HUES48 (cell line): Measurements from ENCODE around the gene PTPRD.

Source experiments
- H3K27ac ChIP-seq: one replicate; pipeline ENCODE4 v1.7.0; 2013; ENCODE audit warnings: low read depth, low read length, inconsistent platforms
- H3K27me3 ChIP-seq: 2 replicates; pipeline ENCODE4 v1.6.1; 2013; ENCODE audit warnings: mild to moderate bottlenecking, low read length; ENCODE audit not compliant: control insufficient read depth, insufficient read depth
- H3K36me3 ChIP-seq: 2 replicates; pipeline ENCODE4 v1.6.1; 2013; ENCODE audit warnings: low read length; ENCODE audit not compliant: control insufficient read depth, insufficient read depth
- H3K4me1 ChIP-seq: 2 replicates; pipeline ENCODE4 v1.6.1; 2013; ENCODE audit warnings: mild to moderate bottlenecking, low read length; ENCODE audit not compliant: control insufficient read depth, insufficient read depth
- H3K4me3 ChIP-seq: 2 replicates; pipeline ENCODE4 v1.5.1; 2013; ENCODE audit warnings: mild to moderate bottlenecking, low read depth, low read length
- H3K9ac ChIP-seq: 2 replicates; pipeline ENCODE4 v1.6.1; 2013; ENCODE audit warnings: mild to moderate bottlenecking, low read depth, low read length, moderate library complexity
- H3K9me3 ChIP-seq: 2 replicates; pipeline ENCODE4 v1.6.1; 2013; ENCODE audit warnings: low read length; ENCODE audit not compliant: control insufficient read depth, insufficient read depth

The PTPRD gene

DNA sequence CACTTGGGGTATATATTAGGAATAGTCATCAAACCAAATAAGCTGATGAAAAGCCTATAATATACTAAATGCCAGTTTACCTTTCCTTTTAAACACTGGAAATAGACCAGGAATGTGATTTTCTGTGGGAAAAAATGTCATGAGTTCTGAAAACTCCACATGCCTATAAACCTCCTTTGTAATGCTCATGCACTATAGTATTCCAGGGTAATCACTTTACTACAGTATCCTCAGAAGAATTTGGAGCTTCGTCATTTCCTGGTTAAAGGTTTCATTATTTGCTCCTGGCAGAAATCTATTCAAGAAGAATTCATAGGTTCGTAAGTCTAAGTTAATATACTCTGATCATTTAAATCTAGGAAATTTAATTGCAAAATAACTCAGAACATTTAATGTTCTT is 1736.5 kb downstream of the PTPRD start:
- Histone ChIP-seq H3K4me1 (peaks cover 15% of the 10 kb centered on the region), H3K27me3 (no peaks in the 10 kb centered on the region), H3K27ac (peak overlapping the region; percentile 26), H3K9me3 (no peaks in the 10 kb centered on the region), H3K9ac (no peak overlapping the region), H3K4me3 (no peak overlapping the region), H3K36me3 (no peaks in the 10 kb centered on the region)

DNA sequence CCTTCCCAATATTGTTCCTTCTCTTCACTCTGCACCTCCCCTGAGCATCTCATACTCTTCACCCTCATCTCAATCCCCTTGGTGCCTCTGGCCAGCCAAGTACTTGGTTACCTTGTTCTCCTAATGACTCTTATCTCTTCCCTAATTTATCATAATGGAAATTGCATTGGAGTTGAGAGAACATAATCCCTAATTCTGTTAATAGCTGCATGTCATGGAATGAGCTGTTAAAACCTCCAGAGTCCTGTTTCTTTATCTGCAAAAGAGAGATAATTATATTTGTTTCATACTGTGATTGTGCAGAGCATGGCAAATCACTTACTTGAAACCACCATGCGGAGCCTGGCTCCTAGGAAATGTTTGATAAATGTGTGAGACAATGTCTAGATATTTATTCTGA is 1738.3 kb downstream of the PTPRD start:
- Histone ChIP-seq H3K27me3 (no peaks in the 10 kb centered on the region), H3K9me3 (no peaks in the 10 kb centered on the region), H3K27ac (no peak overlapping the region), H3K36me3 (no peaks in the 10 kb centered on the region), H3K9ac (no peak overlapping the region), H3K4me1 (peaks cover 15% of the 10 kb centered on the region), H3K4me3 (no peak overlapping the region)

DNA sequence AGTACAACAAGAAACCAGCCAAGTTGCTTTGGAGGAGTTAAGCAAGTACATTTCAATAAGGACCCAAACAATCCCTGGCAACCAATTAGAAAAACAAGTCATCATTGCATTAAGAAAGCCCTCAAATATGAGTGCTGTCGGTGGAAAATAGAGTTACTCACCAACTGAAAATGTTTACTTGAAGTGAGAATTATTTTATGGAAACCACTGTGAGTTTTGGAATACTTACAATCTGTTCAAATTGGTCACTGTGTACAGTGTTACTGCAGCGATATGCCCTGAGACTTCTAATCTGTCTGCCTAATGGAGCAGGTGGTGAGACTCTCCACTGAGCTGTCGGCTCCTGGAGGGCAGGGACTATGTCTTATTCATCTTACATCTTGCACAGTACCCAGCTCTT is 1740.0 kb downstream of the PTPRD start:
- no peaks in the 10 kb centered on the region for H3K9me3 ChIP-seq
- H3K27me3 ChIP-seq, result no peaks in the 10 kb centered on the region
- no peak overlapping the region for H3K9ac ChIP-seq
- no peak overlapping the region for H3K27ac ChIP-seq
- no peaks in the 10 kb centered on the region for H3K36me3 ChIP-seq
- H3K4me1 ChIP-seq, result peaks cover 20% of the 10 kb centered on the region
- no peak overlapping the region for H3K4me3 ChIP-seq

DNA sequence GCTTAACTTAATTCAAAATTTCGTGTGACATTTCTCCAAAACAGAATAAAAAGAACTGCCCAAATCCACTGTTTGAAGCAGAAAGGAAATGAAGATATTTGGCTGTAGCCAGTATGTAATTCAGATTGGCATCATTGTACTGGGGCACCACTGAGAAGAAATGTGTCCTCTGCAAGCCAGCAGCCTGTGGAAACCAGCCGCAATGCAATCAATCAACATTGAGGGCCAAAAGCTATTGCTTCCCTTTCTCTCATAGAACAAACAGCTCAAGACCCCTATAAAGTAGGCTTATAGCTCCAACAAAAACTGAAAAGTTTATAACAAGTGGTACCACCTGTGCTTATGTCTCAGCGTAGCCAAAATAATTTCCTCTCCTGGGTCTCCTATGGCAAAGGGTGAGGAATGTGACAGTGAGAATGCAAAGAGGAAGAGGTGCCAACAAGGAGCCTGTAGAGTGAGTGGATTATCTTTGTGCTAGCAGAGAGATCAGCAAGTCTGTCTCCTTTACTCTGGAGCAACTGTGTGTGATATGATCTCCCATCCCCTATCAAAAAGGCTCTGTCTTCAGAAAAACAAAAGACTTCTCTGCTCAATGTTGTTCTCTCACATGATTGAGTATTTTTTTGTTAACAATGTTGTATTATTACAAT is 1740.9 kb downstream of the PTPRD start:
- H3K9ac ChIP-seq, result no peak overlapping the region
- H3K4me1 ChIP-seq, result peaks cover 25% of the 10 kb centered on the region
- no peaks in the 10 kb centered on the region for H3K36me3 ChIP-seq
- H3K27ac ChIP-seq, result no peak overlapping the region
- no peaks in the 10 kb centered on the region for H3K27me3 ChIP-seq
- H3K4me3 ChIP-seq, result no peak overlapping the region
- H3K9me3 ChIP-seq, result no peaks in the 10 kb centered on the region

DNA sequence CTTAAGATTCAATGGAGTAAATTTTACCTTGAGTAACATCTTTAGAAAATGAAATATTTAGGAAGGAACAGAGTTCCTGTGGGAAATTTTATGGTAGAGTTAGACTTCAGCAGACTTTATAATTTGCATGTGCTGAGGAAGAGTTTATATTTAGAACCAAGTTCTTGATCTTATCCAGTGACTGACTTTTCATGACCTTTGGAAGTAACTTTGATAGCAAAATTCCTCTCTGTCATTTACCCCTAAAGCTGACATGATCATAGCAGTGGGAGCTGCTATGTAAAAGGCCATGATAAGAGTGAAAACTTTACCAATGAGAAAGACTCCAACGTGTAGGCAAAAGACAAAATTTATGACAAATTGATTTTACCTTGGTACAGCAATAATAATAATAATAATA is 1741.4 kb downstream of the PTPRD start:
- Histone ChIP-seq H3K4me1 (peaks cover 21% of the 10 kb centered on the region), H3K27me3 (no peaks in the 10 kb centered on the region), H3K9ac (no peak overlapping the region), H3K36me3 (no peaks in the 10 kb centered on the region), H3K4me3 (no peak overlapping the region), H3K27ac (no peak overlapping the region), H3K9me3 (no peaks in the 10 kb centered on the region)

DNA sequence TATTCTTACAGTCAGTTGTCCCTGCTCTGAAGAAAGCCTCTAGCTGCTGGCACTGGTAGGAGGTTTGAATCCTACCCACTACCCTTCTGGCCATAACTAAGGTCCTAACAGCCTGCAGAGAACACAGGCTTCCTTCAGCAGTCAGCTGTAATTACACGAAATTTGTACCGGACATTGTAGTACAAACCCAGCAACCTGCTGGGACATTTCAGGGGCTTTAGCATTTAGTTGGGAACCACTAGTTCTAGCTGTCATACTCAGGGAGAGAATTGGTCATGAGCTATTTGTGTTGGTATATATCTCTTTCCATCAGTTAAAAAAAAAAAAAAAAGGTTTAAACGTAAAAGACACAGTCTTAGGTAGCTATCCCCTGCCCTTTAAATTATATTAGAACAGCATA is 1743.0 kb downstream of the PTPRD start:
- Histone ChIP-seq H3K9me3 (no peaks in the 10 kb centered on the region), H3K9ac (no peak overlapping the region), H3K4me1 (peaks cover 13% of the 10 kb centered on the region), H3K27me3 (no peaks in the 10 kb centered on the region), H3K27ac (no peak overlapping the region), H3K4me3 (no peak overlapping the region), H3K36me3 (no peaks in the 10 kb centered on the region)

DNA sequence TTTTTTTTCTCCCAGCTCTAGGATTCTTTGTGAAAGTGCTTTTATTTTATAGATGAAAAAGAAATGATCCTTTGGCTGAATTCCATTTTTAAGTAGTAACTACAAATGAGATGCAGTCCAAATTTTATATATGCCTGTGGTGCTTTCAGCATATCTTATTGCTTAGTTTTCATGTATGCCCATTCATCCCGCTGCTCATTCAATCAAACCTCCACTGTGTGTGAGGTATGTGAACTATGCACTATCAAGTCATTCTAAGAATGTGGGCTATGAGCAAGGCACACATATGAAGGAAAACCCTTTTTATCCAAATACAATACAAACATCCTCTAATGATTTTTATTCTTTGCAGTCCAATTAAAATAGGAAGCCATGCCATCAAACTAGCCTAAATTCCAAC is 1744.2 kb downstream of the PTPRD start:
- H3K27me3 ChIP-seq, result no peaks in the 10 kb centered on the region
- peaks cover 22% of the 10 kb centered on the region for H3K4me1 ChIP-seq
- H3K27ac ChIP-seq, result no peak overlapping the region
- no peaks in the 10 kb centered on the region for H3K9me3 ChIP-seq
- H3K9ac ChIP-seq, result no peak overlapping the region
- no peaks in the 10 kb centered on the region for H3K36me3 ChIP-seq
- no peak overlapping the region for H3K4me3 ChIP-seq

DNA sequence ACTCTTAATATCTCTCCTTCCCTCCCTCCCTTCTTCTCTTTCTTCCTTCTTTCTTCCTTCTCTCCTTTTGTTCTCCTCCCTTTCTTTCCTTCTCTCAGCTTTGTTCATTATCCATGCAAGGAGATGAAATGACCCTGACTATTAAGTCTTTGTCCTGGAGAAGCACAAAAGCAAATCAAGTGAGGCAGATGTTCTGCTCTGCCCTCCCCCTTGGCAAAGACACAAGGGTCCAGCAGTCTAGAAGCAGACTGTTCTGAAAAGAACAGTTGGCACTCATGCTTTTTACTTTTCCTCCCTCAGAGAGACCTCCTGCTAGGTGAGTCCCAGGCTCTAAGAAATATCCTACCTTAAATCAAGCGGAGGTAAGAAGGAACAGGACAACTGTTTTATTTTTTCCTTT is 1745.7 kb downstream of the PTPRD start:
- H3K4me3 ChIP-seq, result no peak overlapping the region
- H3K4me1 ChIP-seq, result peaks cover 22% of the 10 kb centered on the region
- H3K9ac ChIP-seq, result no peak overlapping the region
- no peaks in the 10 kb centered on the region for H3K27me3 ChIP-seq
- no peak overlapping the region for H3K27ac ChIP-seq
- no peaks in the 10 kb centered on the region for H3K9me3 ChIP-seq
- no peaks in the 10 kb centered on the region for H3K36me3 ChIP-seq

DNA sequence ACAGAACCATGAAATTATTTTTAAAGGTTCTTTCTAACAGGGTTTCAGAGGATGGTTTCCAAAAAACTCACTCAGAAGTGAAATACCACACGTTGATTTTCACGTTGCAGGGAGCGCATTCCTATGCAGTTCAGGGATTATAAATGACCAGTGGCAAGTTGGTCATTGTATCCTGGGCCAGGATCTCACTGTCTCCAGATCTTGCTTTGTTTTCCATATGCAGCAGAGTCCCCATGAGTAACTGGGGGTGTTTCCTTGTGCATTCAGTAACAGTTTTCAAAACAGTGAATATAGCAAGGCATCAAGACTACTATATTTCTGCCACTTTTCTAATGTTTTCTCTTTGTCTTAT is 1748.3 kb downstream of the PTPRD start:
- Histone ChIP-seq H3K9me3 (no peaks in the 10 kb centered on the region), H3K27ac (peak overlapping the region; percentile 71), H3K9ac (no peak overlapping the region), H3K36me3 (no peaks in the 10 kb centered on the region), H3K4me1 (peaks cover 19% of the 10 kb centered on the region), H3K4me3 (no peak overlapping the region), H3K27me3 (no peaks in the 10 kb centered on the region)

DNA sequence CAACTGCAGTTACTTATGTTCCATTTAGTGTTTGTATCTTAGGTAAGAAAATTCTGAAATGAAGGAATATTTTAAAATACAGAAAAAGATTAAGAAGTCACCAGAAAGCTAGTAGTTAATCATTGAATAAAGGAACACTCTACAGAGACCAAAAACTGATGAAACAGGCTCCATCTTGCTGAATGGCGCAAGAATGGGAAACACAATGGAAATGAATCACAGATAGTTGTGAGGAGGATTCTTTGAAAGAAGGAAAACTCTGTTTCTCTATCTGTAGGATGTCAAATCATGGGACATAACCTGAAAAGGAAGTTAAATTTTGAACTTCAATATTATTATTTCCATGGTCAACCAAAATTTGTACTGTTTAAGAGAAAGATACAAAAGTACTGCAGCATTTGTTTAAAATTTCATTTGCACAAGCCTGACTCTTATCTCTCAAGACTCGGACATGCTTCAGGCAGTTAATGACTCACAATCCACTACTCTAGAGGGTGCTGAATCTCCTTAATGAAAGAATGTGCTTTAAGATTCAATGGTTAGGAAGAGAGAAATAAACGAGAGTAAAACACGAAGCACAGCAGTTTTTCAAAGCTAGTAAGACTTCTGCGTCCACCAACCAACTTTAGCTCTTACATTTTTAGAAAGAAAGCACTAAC is 1748.8 kb downstream of the PTPRD start:
- H3K4me3 ChIP-seq, result no peak overlapping the region
- H3K36me3 ChIP-seq, result no peaks in the 10 kb centered on the region
- H3K9ac ChIP-seq, result no peak overlapping the region
- H3K27me3 ChIP-seq, result no peaks in the 10 kb centered on the region
- peak overlapping the region; percentile 71 for H3K27ac ChIP-seq
- H3K4me1 ChIP-seq, result peaks cover 18% of the 10 kb centered on the region
- H3K9me3 ChIP-seq, result no peaks in the 10 kb centered on the region

DNA sequence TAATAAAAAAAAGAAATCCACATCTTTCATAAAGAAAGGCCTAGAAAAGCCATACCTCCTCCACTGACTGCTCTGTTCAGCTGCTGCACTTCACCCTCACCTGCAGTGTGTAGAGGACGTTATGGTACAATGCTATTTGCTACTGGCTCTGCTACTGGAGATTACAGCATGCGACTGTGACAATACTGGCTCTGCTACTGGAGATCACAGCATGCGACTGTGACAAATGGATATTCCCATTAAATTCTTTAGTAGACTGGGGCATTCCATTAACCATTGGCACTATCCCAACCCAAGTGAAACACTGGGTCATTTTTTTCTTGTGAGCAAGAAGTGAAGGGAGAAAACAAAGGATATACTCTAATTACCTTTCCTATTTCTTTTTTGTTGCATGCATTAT is 1749.7 kb downstream of the PTPRD start:
- Histone ChIP-seq H3K27me3 (peaks cover 7% of the 10 kb centered on the region; the same call in 1 of the 2 replicates), H3K9me3 (no peaks in the 10 kb centered on the region), H3K36me3 (no peaks in the 10 kb centered on the region), H3K27ac (no peak overlapping the region), H3K4me3 (no peak overlapping the region), H3K9ac (no peak overlapping the region), H3K4me1 (peaks cover 19% of the 10 kb centered on the region)
